NOMO-1 treated with DMSO at 0.1 percent for 48 hours (cell line): ENCODE measurements around the gene C1QL4.
"Not testable (repeated sequence)": the region's sequence is repeated elsewhere in the genome, so short reads cannot be mapped to it uniquely, and the experiment has no call there.

ENCODE experiments used
- DNase-seq: peaks from one replicate; lab custom pipeline; 2025; ENCODE audit not compliant: unreplicated experiment; lab: John Stamatoyannopoulos, UW

C1QL4 gene

DNA sequence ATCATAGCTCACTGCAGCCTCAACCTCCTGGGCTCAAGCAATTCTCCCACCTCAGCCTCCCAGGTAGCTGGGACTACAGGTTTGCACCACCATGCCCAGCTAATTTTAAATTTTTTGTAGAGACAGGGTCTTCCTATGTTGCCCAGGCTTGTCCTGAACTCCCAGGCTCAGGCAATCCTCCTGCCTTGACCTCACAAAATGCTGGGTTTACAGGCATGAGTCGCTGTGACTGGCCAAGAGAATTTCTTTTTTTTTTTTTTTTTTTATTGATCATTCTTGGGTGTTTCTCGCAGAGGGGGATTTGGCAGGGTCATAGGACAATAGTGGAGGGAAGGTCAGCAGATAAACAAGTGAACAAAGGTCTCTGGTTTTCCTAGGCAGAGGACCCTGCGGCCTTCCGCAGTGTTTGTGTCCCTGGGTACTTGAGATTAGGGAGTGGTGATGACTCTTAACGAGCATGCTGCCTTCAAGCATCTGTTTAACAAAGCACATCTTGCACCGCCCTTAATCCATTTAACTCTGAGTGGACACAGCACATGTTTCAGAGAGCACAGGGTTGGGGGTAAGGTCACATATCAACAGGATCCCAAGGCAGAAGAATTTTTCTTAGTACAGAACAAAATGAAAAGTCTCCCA is 54.1 kb downstream of the C1QL4 start:
- not testable (repeated sequence) for DNase-seq
